ENCODE results near the gene GPSM3.

GPSM3 gene, protein sequence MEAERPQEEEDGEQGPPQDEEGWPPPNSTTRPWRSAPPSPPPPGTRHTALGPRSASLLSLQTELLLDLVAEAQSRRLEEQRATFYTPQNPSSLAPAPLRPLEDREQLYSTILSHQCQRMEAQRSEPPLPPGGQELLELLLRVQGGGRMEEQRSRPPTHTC

DNA sequence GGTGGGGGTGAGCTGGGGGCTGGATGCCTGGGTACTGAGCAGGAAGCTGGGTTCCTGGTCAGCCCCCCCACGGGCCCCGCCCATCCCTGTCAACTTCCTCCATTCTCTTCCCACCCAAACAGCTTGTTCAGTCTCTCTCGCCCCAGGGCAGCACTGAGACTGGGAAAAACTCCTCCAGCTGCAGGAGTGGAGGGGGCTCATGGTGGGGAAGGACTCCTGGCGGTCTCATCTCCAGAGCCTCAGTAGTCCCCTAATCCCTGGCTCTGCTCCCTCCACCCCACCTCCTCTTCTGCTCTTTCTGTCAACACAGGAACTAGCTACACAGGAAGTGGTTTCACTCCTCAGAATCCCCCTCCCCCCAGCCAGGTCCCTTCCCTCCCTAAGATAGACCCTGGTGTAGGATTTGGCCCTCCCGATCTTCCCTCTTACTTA is at the start of gene GPSM3:
TSS of gene GPSM3 (minus strand) at position 36 of the 432 bp plus-strand sequence. CDS start 130 bp downstream, outside the sequence.
- TF ChIP-seq, protein P1, sequence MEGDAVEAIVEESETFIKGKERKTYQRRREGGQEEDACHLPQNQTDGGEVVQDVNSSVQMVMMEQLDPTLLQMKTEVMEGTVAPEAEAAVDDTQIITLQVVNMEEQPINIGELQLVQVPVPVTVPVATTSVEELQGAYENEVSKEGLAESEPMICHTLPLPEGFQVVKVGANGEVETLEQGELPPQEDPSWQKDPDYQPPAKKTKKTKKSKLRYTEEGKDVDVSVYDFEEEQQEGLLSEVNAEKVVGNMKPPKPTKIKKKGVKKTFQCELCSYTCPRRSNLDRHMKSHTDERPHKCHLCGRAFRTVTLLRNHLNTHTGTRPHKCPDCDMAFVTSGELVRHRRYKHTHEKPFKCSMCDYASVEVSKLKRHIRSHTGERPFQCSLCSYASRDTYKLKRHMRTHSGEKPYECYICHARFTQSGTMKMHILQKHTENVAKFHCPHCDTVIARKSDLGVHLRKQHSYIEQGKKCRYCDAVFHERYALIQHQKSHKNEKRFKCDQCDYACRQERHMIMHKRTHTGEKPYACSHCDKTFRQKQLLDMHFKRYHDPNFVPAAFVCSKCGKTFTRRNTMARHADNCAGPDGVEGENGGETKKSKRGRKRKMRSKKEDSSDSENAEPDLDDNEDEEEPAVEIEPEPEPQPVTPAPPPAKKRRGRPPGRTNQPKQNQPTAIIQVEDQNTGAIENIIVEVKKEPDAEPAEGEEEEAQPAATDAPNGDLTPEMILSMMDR (IDR thresholded peaks at IDR 0.05; ENCODE audit: low read depth, low read length, missing control alignments), result no peak

DNA sequence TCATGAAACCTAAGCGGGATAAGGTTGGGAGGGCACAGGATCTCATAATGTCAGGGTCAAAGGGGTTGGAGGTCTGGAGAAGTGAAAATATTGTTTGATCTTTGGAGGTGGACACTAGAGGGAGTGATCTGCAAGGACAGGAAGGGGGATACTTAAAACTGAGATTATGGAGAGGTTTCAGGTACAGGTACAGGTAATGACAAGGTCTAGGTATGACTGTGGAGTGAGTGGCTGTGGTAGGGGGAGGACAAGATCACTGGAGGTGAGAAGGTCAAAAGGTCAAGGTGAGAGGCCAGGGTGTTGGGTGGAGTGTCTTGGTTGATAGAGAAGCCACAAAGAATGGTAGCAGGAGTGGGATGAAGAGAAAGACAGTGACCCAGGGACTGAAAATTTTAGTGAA is 48.2 kb upstream of the GPSM3 start:
- in situ Hi-C loops (cut with HindIII; ENCODE audit: low pct_ligation_motif_present, low sequenced_read_pairs), result no loop called here
- no peak for DNase-seq
- Histone ChIP-seq H3K36me3 (replicated peaks) (no peaks in the 10 kb centered on the region), H3K27ac (no peak overlapping the region), H3K27me3 (replicated peaks) (no peaks in the 10 kb centered on the region), H3K4me3 (ENCODE audit: low read depth, low read length) (no peak overlapping the region)
- TF ChIP-seq, protein P1 (IDR thresholded peaks at IDR 0.05; ENCODE audit: low read depth, low read length, missing control alignments), result peak; percentile 14

More for the DNA sequence above, at the start of gene GPSM3:
- Histone ChIP-seq H3K27me3 (replicated peaks) (no peaks in the 10 kb centered on the region), H3K36me3 (replicated peaks) (peaks cover 3% of the 10 kb centered on the region), H3K4me3 (ENCODE audit: low read depth, low read length) (peak within 1 kb of the TSS; percentile 6), H3K27ac (peak within 1 kb of the TSS; percentile 34)
- peak; percentile 16 for DNase-seq
- in situ Hi-C loops (cut with HindIII; ENCODE audit: low pct_ligation_motif_present, low sequenced_read_pairs), result no loop called here

DNA sequence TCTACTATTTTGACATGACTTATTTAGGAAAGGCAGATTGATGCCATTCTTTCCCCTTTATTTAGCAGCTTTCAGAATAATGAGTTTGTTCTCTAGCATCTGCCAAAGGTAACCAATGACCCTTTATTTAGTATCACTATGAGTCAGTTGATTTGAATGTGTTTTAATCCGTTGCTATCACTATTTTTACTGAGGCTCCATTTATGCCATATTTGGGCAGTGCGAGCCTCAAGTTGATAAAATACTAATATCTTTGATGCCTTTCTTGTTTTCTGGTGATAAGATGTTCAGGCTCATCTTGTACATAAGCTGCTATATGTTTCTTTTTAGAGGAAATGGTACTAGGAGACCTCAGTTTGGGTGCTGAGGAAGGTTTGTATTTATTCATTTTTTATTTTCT is 47.0 kb upstream of the GPSM3 start:
- in situ Hi-C loops (cut with HindIII; ENCODE audit: low pct_ligation_motif_present, low sequenced_read_pairs), result no loop called here

DNA sequence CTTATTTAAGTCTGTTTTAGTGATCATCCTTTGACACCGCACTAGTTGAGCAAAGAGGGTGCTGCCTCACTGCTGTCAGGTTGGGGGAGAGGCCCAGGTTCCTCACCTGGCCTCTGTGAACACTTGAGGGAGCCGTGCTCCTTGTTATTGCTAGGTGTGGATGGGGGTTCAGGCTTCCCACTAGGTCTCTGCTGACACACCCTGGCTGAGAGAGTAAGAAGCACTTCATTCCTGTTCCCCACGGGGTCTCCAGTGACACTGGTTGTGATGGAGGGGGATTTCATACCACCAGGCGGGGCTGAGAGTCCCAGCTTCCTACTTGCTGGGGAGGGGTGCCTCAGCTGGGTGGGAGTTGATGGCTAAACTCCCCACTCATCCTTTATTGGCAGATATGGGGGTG is 42.5 kb upstream of the GPSM3 start:
- in situ Hi-C loops (cut with HindIII; ENCODE audit: low pct_ligation_motif_present, low sequenced_read_pairs), result no loop called here
- H3K27ac ChIP-seq, result no peak overlapping the region
- H3K27me3 ChIP-seq (replicated peaks), result no peaks in the 10 kb centered on the region
- H3K36me3 ChIP-seq (replicated peaks), result no peaks in the 10 kb centered on the region
- TF ChIP-seq, protein P1 (IDR thresholded peaks at IDR 0.05; ENCODE audit: low read depth, low read length, missing control alignments), result no peak
- no peak for DNase-seq
- H3K4me3 ChIP-seq (ENCODE audit: low read depth, low read length), result no peak overlapping the region

More for the DNA sequence above, 47.0 kb upstream of the GPSM3 start:
- Histone ChIP-seq H3K36me3 (replicated peaks) (no peaks in the 10 kb centered on the region), H3K27me3 (replicated peaks) (no peaks in the 10 kb centered on the region), H3K27ac (no peak overlapping the region), H3K4me3 (ENCODE audit: low read depth, low read length) (no peak overlapping the region)
- TF ChIP-seq, protein P1 (IDR thresholded peaks at IDR 0.05; ENCODE audit: low read depth, low read length, missing control alignments), result no peak
- DNase-seq, result no peak

DNA sequence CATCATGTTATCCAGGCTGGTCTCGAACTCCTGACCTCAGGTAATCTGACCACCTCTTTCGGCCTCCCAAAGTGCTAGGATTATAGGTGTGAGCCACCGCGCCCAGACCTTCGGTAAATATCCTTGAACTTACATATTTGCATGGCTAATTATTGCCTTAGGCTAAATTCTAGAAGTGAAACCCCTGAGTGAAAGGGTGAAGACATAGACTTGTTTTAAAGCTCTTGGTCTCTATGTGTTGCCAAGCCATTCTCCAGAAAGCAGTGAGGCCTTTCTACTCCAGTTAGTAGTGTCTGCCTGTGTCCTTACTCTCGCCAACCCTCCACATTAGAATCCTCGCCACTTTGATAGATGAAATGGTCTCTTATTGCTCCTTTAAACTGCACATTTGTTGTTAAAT is 34.0 kb upstream of the GPSM3 start:
- in situ Hi-C loops (cut with HindIII; ENCODE audit: low pct_ligation_motif_present, low sequenced_read_pairs), result no loop called here
- H3K36me3 ChIP-seq (replicated peaks), result no peaks in the 10 kb centered on the region
- DNase-seq, result no peak
- TF ChIP-seq, protein P1 (IDR thresholded peaks at IDR 0.05; ENCODE audit: low read depth, low read length, missing control alignments), result no peak
- H3K27ac ChIP-seq, result no peak overlapping the region
- H3K4me3 ChIP-seq (ENCODE audit: low read depth, low read length), result no peak overlapping the region
- no peaks in the 10 kb centered on the region for H3K27me3 ChIP-seq (replicated peaks)

DNA sequence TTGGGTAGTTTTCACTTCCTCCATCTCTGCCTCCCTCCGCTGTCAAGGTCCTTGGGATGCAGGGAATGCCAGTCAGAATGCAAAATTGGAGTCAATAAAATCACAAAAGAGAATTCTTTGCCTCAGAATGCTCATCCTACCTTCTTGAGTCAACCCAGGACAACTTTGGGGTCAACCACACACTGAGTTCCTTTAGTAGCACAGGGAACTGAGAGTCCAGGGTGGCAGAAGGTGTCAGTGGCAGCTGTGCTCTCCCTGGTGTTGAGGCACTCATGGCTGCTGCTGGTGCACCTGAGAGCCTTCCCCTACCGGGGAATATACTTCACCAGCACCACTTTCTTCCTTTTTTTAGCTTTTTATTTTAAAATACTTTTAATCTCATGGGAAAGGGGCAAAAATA is 32.3 kb upstream of the GPSM3 start:
- DNase-seq, result no peak
- Histone ChIP-seq H3K4me3 (ENCODE audit: low read depth, low read length) (no peak overlapping the region), H3K36me3 (replicated peaks) (no peaks in the 10 kb centered on the region), H3K27me3 (replicated peaks) (no peaks in the 10 kb centered on the region), H3K27ac (no peak overlapping the region)
- TF ChIP-seq, protein P1 (IDR thresholded peaks at IDR 0.05; ENCODE audit: low read depth, low read length, missing control alignments), result no peak
- in situ Hi-C loops (cut with HindIII; ENCODE audit: low pct_ligation_motif_present, low sequenced_read_pairs), result no loop called here

All from brain microvascular endothelial cell (primary cell).